Posterior cingulate gyrus (tissue), 11 donors: ENCODE results near the gene KLHL5.

Source experiments
- DNase-seq, 10 donors: peaks; one replicate each; pipeline versions ENCODE4 v3.0.0 to v3.0.0-alpha.2; 2020 to 2021; ENCODE audit warnings: mixed read lengths in 3 of 10
- intact Hi-C: fragments of 100-400 bp; cut with DNase I; formaldehyde crosslinking; loops from one replicate; pipeline ENCODE4 v1.15.1; 2023

The KLHL5 gene

GRCh38 chr4:39166177-39166576 is 104.1 kb downstream of the KLHL5 start:
- DNase-seq = no peak
- intact Hi-C loops = no loop called here

- DNase-seq = no peak
Observed at GRCh38 chr4:39166669-39167068, 104.6 kb downstream of the KLHL5 start.

GRCh38 chr4:39169426-39169825 is 107.4 kb downstream of the KLHL5 start:
- no peak for DNase-seq
- intact Hi-C loops = no loop called here

More at GRCh38 chr4:39166669-39167068, 104.6 kb downstream of the KLHL5 start:
- intact Hi-C loops = no loop called here

- no peak for DNase-seq
- intact Hi-C loops = no loop called here
Observed at GRCh38 chr4:39170301-39170700, 108.3 kb downstream of the KLHL5 start.
